PFSK-1 (cell line): Measurements from ENCODE around the gene DEF6.

Experiments used
- POLR2AphosphoS5 ChIP-seq: IDR thresholded peaks from 2 replicates; pipeline ENCODE4 v1.6.1; 2012; ENCODE audit warnings: low read depth, mild to moderate bottlenecking, control low read depth, low read length, moderate library complexity
- REST ChIP-seq, 2 experiments: IDR thresholded peaks; 2 replicates each; pipeline versions ENCODE4 v1.6.1 to v1.8.0; 2011 to 2012; ENCODE audit warnings: low read depth in 2 of 2, low read length in 2 of 2, control low read depth in 1 of 2, inconsistent platforms in 1 of 2, mild to moderate bottlenecking in 1 of 2, moderate library complexity in 1 of 2; ENCODE audit not compliant: insufficient read depth in 1 of 2

GRCh38 chr6:35305117-35305516 lies 7.5 kb downstream of the DEF6 start:
- no peak for TF ChIP-seq POLR2AphosphoS5
- no peak for TF ChIP-seq REST (IDR thresholded peaks at IDR 0.05; ENCODE audit: insufficient read depth in 1 of 2, low read depth in 2 of 2, low read length in 2 of 2)
